SK-N-SH (cell line): Measurements from ENCODE around the gene TXNDC2.

Source experiments
- CHD2 ChIP-seq: fragments of 150-350 bp; IDR thresholded peaks from 2 replicates; pipeline ENCODE4 v1.6.1; 2018; ENCODE audit warnings: low read length; ENCODE audit not compliant: partially characterized antibody
- CTCF ChIP-seq: fragments of 200-600 bp; sonication (generic); IDR thresholded peaks from 2 replicates; pipeline ENCODE4 v1.6.1; 2017; ENCODE audit warnings: antibody characterized with exemption, mild to moderate bottlenecking, moderate library complexity
- EP300 ChIP-seq, 2 experiments: IDR thresholded peaks; 2 replicates each; pipeline versions ENCODE4 v1.4.0 to v1.6.1; 2012; ENCODE audit warnings: borderline replicate concordance in 1 of 2, low read depth in 1 of 2, low read length in 1 of 2
- FOXJ3 ChIP-seq: sonication (generic); formaldehyde crosslinking; IDR thresholded peaks from 2 replicates; pipeline ENCODE4 v1.5.1; 2020; ENCODE audit warnings: mild to moderate bottlenecking, missing genetic modification reagents
- FOXM1 ChIP-seq: IDR thresholded peaks from 2 replicates; pipeline ENCODE4 v1.4.0; 2012; ENCODE audit warnings: low read depth, mild to moderate bottlenecking
- JUND ChIP-seq: IDR thresholded peaks from 2 replicates; pipeline ENCODE4 v1.4.0; 2012
- MAX ChIP-seq: IDR thresholded peaks from 2 replicates; pipeline ENCODE4 v1.4.0; 2012; ENCODE audit warnings: low read depth
- MXI1 ChIP-seq: IDR thresholded peaks from 2 replicates; pipeline ENCODE4 v1.6.1; 2012; ENCODE audit warnings: mild to moderate bottlenecking, low read depth, low read length, improper control_type of control experiment
- POLR2AphosphoS5 ChIP-seq: IDR thresholded peaks from 2 replicates; pipeline ENCODE4 v1.6.1; 2012; ENCODE audit warnings: low read depth, low read length
- RAD21 ChIP-seq: IDR thresholded peaks from 2 replicates; pipeline ENCODE4 v1.6.1; 2012; ENCODE audit warnings: mild to moderate bottlenecking, low read length
- RFX5 ChIP-seq: IDR thresholded peaks from 2 replicates; pipeline ENCODE4 v1.6.1; 2012; ENCODE audit warnings: mild to moderate bottlenecking, improper control_type of control experiment, low read length
- TF ChIP-seq, protein P1 (sequence below): IDR thresholded peaks from 2 replicates; pipeline ENCODE4 v1.6.1; 2012; ENCODE audit warnings: mild to moderate bottlenecking, low read depth, low read length, moderate library complexity

GRCh38 chr18:9858642-9859041 lies 27.1 kb upstream of the TXNDC2 start:
- no peak for TF ChIP-seq CTCF
- no peak for TF ChIP-seq MAX
- TF ChIP-seq FOXJ3 = no peak
- TF ChIP-seq MXI1 = no peak
- TF ChIP-seq POLR2AphosphoS5 = no peak
- no peak for TF ChIP-seq JUND
- TF ChIP-seq, protein P1, sequence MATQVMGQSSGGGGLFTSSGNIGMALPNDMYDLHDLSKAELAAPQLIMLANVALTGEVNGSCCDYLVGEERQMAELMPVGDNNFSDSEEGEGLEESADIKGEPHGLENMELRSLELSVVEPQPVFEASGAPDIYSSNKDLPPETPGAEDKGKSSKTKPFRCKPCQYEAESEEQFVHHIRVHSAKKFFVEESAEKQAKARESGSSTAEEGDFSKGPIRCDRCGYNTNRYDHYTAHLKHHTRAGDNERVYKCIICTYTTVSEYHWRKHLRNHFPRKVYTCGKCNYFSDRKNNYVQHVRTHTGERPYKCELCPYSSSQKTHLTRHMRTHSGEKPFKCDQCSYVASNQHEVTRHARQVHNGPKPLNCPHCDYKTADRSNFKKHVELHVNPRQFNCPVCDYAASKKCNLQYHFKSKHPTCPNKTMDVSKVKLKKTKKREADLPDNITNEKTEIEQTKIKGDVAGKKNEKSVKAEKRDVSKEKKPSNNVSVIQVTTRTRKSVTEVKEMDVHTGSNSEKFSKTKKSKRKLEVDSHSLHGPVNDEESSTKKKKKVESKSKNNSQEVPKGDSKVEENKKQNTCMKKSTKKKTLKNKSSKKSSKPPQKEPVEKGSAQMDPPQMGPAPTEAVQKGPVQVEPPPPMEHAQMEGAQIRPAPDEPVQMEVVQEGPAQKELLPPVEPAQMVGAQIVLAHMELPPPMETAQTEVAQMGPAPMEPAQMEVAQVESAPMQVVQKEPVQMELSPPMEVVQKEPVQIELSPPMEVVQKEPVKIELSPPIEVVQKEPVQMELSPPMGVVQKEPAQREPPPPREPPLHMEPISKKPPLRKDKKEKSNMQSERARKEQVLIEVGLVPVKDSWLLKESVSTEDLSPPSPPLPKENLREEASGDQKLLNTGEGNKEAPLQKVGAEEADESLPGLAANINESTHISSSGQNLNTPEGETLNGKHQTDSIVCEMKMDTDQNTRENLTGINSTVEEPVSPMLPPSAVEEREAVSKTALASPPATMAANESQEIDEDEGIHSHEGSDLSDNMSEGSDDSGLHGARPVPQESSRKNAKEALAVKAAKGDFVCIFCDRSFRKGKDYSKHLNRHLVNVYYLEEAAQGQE = no peak
- TF ChIP-seq RAD21 = no peak
- no peak for TF ChIP-seq RFX5
- no peak for TF ChIP-seq CHD2
- TF ChIP-seq EP300 (IDR thresholded peaks at IDR 0.05; ENCODE audit: borderline replicate concordance in 1 of 2, low read depth in 1 of 2, low read length in 1 of 2) = no peak
- TF ChIP-seq FOXM1 = no peak
